SK-MEL-5 (cell line): ENCODE data around the gene NAXD. TPM values are rescaled to one million over a fixed set of nuclear protein-coding genes. Genes with fewer than 3 reads are reported as not detected.
"Not testable (repeated sequence)": the region's sequence is repeated elsewhere in the genome, so short reads cannot be mapped to it uniquely, and the experiment has no call there.

Experiments used
- DNase-seq: peaks from one replicate; pipeline ENCODE4 v3.0.0-alpha.2; 2016; ENCODE audit warnings: low read depth, low spot score
- in situ Hi-C: cut with HindIII; loops from 2 replicates; pipeline ENCODE4 v1.10.0; 2016; ENCODE audit warnings: low sequenced_read_pairs, high pct_unique_total_duplicates, low pct_unique_long_range_greater_than_20kb
- total RNA-seq: library from RNA; depleted of rRNA; stranded (reverse); fragments of >200 nt; shearing (Covaris generic); gene quantifications from 2 replicates; pipeline ENCODE4 v1.2.3, GENCODE V29; 2014

Gene NAXD
- total RNA-seq, 1 experiment from 2014 or later, result 17.7 TPM

DNA sequence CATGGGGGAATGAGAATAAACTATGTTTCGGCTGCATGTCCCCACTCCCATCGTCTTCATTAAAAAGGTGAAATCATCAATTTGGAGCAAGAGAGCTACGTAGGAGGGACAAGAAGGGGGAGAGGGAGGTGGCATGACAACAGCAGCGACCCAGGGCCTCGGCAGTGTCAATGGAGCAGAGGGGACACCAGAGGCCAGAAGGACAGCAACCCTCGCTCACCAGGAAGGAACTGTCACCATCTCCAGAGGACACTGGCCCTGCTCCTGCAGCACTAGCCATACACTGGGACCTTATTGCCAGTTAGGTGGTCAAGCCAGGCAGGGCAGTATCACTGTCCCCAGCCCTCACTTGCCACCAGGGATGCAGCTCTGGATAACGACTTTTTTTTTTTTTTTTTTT, 34.2 kb downstream of the NAXD start:
- in situ Hi-C loops, result no loop called here
- no peak for DNase-seq

GRCh38 chr13:110650436-110650835, 35.1 kb downstream of the NAXD start:
- in situ Hi-C loops, result no loop called here
- no peak for DNase-seq

DNA sequence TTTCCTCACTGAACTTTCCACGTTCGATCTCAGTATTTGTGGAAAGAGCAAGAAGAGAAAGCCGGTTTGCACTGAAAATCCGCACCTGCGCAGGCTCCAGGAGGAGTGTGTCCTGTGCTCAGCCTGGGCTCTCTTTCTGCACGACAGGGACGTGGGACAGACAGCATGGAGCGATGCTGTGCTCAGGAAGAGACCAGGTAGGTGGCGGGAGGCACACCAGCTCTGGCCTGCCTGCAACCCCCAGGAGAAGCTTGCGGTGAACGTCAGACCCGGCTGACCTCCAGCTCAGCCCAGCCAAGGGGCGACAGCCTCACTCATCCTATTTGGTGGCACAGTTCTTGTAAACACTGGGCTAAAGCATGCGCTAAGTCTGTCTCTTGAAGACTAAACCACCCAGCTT, 35.9 kb downstream of the NAXD start:
- DNase-seq, result no peak
- in situ Hi-C loops, result no loop called here

- in situ Hi-C loops, result no loop called here
- DNase-seq, result no peak
Observed at GRCh38 chr13:110651726-110652230, 36.4 kb downstream of the NAXD start.

- in situ Hi-C loops, result no loop called here
- no peak for DNase-seq
Observed at GRCh38 chr13:110652231-110652730, 36.9 kb downstream of the NAXD start.

DNA sequence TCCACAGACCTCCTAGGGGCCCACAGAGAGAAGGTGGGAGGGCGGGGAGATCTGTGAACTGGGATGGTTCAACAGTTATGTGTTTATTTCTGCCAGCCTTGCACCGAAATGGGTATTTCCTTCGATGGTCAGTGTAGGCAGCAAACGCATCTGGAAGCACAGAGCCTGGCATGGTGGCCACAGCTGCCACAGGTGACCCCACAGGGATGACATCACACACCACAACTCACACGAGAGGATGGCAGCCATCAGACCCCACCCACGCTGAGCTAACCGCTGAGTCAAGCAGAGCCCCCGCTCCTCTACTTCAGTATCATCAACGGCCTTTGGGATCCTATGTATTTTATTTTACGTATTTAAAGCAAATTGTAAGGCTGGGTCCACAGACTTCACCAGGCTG, 37.4 kb downstream of the NAXD start:
- in situ Hi-C loops, result no loop called here
- DNase-seq, result no peak

- no peak for DNase-seq
- in situ Hi-C loops, result no loop called here
Observed at GRCh38 chr13:110653271-110653670, 37.9 kb downstream of the NAXD start.

- in situ Hi-C loops, result no loop called here
Observed at GRCh38 chr13:110653851-110654250, 38.5 kb downstream of the NAXD start.

DNA sequence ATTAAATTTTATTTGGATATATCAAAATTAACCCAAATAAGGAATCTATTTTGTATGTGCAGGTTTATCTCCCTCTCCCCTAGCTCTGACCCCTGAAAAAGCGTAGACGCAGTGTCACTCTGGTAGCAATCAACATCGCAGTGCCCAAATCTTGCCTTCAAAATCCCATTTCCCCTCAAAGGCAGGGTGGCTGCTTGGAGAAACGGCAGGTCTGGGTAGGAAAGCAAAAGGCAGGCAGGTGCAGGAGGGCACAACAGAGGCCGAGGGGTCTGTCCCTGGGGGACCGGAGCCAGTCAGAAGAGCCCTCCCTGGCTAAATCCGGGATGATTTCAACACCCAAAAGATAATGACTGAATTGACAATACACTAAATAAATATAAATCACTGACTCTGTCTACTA, 41.9 kb downstream of the NAXD start:
- in situ Hi-C loops, result no loop called here
- DNase-seq, result no peak

More at GRCh38 chr13:110653851-110654250, 38.5 kb downstream of the NAXD start:
- DNase-seq, result no peak

DNA sequence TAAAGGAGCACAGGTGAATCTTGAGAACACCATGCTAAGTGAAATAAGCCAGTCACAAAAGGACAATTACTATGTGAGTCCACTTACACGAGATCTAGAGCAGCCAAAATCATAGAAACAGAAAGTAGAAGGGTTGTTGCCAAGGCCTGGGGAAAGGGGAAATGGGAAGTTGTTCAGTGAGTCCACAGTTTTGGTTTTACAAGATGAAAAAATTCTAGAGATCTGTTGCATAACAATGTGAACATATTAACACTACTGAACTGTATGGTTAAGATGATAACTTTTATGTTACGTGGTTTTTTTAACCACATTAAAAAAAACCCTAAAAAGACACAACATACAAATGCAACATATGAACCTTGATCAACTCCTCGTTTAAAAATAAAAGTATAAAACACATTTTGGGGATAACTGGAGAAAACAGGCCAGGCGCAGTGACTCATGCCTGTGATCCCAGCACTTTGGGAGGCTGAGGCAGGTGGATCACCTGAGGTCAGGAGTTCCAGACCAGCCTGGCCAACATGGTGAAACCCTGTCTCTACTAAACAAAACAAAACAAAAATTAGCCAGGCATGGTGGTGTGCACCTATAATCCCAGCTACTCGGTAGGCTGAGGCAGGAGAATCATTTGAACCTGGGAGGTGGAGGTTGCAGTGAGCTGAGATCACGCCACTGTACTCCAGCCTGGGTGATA, 43.0 kb downstream of the NAXD start:
- DNase-seq, in situ Hi-C loops: not testable (repeated sequence)

GRCh38 chr13:110661256-110661655, 45.9 kb downstream of the NAXD start:
- no peak for DNase-seq
- in situ Hi-C loops, result no loop called here

- in situ Hi-C loops, result no loop called here
- no peak for DNase-seq
Observed at GRCh38 chr13:110662091-110662490, 46.7 kb downstream of the NAXD start.

DNA sequence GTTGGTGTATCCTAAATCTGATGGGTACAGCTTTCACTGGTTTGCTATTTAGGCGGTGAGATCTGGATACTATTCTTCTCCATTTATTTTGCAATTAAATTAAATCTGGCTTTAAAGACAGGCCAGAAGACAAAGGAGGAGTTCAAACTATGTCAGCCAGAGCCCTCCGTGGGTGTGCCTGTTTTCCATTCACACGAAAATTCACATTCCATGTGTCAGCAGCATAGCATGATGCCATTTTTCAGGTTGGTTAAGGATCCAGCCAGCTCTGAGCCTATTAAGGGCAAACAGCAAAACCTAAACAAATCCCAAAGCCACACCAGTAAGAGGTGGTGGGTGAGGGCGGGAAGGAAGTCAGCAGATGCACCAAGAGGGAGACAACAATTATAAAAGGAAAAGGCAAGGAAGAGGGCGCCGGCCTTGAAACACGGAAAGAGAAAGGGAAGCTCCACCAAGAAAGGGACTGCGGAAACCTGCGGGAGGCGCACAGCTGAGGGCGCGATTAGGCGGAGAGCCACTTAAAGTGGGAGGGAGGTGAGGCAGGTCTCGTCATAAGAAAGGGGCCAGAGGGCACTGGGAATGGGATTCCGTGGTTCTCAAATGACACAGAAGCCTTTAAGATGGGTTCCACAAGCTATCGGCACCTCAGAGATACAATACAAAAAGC, 47.6 kb downstream of the NAXD start:
- no peak for DNase-seq
- in situ Hi-C loops, result no loop called here

GRCh38 chr13:110663491-110663890, 48.1 kb downstream of the NAXD start:
- in situ Hi-C loops, result no loop called here
- DNase-seq, result no peak

DNA sequence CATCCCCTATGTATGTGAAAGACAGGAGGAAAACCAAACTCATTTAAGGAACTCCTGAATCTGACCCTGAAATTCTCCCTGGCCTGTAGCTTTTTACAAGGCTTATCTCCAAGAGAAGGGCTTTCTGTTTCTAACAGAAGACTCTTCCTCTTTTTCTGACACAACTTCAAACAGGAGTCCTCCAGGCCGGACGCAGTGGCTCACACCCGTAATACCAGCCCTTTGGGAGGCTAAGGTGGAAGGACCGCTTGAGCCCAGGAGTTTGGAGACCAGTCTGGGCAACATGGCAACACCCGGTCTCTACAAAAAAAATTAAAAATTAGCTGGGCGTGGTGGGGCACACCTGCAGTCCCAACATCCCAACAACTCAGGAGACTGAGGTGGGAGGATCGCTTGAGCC, 48.7 kb downstream of the NAXD start:
- DNase-seq, result no peak
- in situ Hi-C loops, result no loop called here

- in situ Hi-C loops, result no loop called here
- no peak for DNase-seq
Observed at GRCh38 chr13:110664673-110665072, 49.3 kb downstream of the NAXD start.

- DNase-seq, result no peak
- in situ Hi-C loops, result no loop called here
Observed at GRCh38 chr13:110665491-110666254, 50.3 kb downstream of the NAXD start.

GRCh38 chr13:110666255-110666533, 50.8 kb downstream of the NAXD start:
- DNase-seq, result no peak
- in situ Hi-C loops, result no loop called here
